PC-3 (cell line): ENCODE measurements around the gene PHEX. TPM values are rescaled to one million over a fixed set of nuclear protein-coding genes. Genes with fewer than 3 reads are reported as not detected.

ENCODE experiments used
- ATAC-seq: fragments of 200-7000 bp; cut with Tn5 transposase; 2 replicates; pipeline ENCODE4 v1.9.1; 2020; ENCODE audit warnings: mild to moderate bottlenecking, moderate library complexity
- BruUV-seq: library from RNA; stranded (reverse); fragments of 400-500 nt; replicated peaks from 2 replicates; lab custom pipeline; 2021; lab: Mats Ljungman, UMichigan
- CTCF ChIA-PET: fragments of 300-600 bp; sonication (Branson Sonifier 250); formaldehyde crosslinking; loops from one replicate; lab custom pipeline; 2022; ENCODE audit warnings: antibody characterized with exemption; lab: Charles Lee
- POLR2A ChIA-PET: fragments of 300-600 bp; sonication (Branson Sonifier 250); formaldehyde crosslinking; loops from one replicate; lab custom pipeline; 2022; ENCODE audit warnings: antibody characterized with exemption; ENCODE audit not compliant: unreplicated experiment; lab: Charles Lee
- DNase-seq: peaks from one replicate; pipeline ENCODE4 v3.0.0-alpha.2; 2015
- H2AFZ ChIP-seq: fragments of 300-600 bp; sonication (generic); 2 replicates; pipeline ENCODE4 v1.6.0; 2016; ENCODE audit warnings: antibody characterized with exemption, low read length
- H3F3A ChIP-seq: fragments of 300-600 bp; sonication (generic); one replicate; pipeline ENCODE4 v1.6.0; 2017; ENCODE audit warnings: antibody characterized with exemption, low read length, control low read depth, mild to moderate bottlenecking; ENCODE audit not compliant: unreplicated experiment
- H3K27ac ChIP-seq: fragments of 300-600 bp; sonication (generic); 2 replicates; pipeline ENCODE4 v1.5.1; 2016; ENCODE audit warnings: mild to moderate bottlenecking, low read length
- H3K27me3 ChIP-seq: fragments of 300-600 bp; sonication (generic); 2 replicates; pipeline ENCODE4 v1.6.1; 2016; ENCODE audit warnings: low read length, mixed read lengths
- H3K36me3 ChIP-seq: fragments of 300-600 bp; sonication (generic); 2 replicates; pipeline ENCODE4 v1.6.1; 2016; ENCODE audit warnings: low read depth, mixed run types, low read length, mixed read lengths
- H3K4me1 ChIP-seq: fragments of 300-600 bp; sonication (generic); 2 replicates; pipeline ENCODE4 v1.5.1; 2016; ENCODE audit warnings: low read length; ENCODE audit not compliant: insufficient read depth
- H3K4me2 ChIP-seq: fragments of 300-600 bp; sonication (generic); 2 replicates; pipeline ENCODE4 v1.6.0; 2016; ENCODE audit warnings: low read length
- H3K4me3 ChIP-seq: fragments of 300-600 bp; sonication (generic); 2 replicates; pipeline ENCODE4 v1.5.1; 2016; ENCODE audit warnings: mild to moderate bottlenecking, low read length, mixed read lengths
- H3K79me2 ChIP-seq: fragments of 300-600 bp; sonication (generic); 2 replicates; pipeline ENCODE4 v1.6.1; 2017; ENCODE audit warnings: low read length, mixed read lengths
- H3K9ac ChIP-seq: fragments of 300-600 bp; sonication (generic); 2 replicates; pipeline ENCODE4 v1.6.0; 2016; ENCODE audit warnings: mild to moderate bottlenecking, low read length
- H3K9me2 ChIP-seq: fragments of 300-600 bp; sonication (generic); replicated peaks from 2 replicates; pipeline ENCODE4 v1.6.1; 2016; ENCODE audit warnings: mixed run types, low read length, mixed read lengths
- H3K9me3 ChIP-seq: fragments of 300-600 bp; sonication (generic); 2 replicates; pipeline ENCODE4 v1.6.1; 2016; ENCODE audit warnings: low read length, mixed read lengths
- H4K20me1 ChIP-seq: fragments of 300-600 bp; sonication (generic); 2 replicates; pipeline ENCODE4 v1.6.1; 2016; ENCODE audit warnings: low read length, mixed read lengths
- EZH2 ChIP-seq: fragments of 300-600 bp; sonication (generic); IDR thresholded peaks from one replicate; pipeline ENCODE4 v1.6.1; 2017; ENCODE audit warnings: antibody characterized with exemption, mild to moderate bottlenecking, low read length; ENCODE audit not compliant: unreplicated experiment
- EZH2phosphoT487 ChIP-seq: fragments of 300-600 bp; sonication (generic); IDR thresholded peaks from 2 replicates; pipeline ENCODE4 v1.6.1; 2018; ENCODE audit warnings: mild to moderate bottlenecking, antibody characterized with exemption, low read length, borderline replicate concordance
- intact Hi-C: fragments of 100-400 bp; cut with micrococcal nuclease; formaldehyde crosslinking; loops from 2 replicates; pipeline ENCODE4 v1.9.0; 2023
- total RNA-seq: library from RNA; depleted of rRNA; stranded (reverse); fragments of >200 nt; gene quantifications from 2 replicates; pipeline ENCODE4 v1.2.3, GENCODE V29; 2014
- TF ChIP-seq, protein P1 (sequence below): fragments of 300-600 bp; sonication (generic); conservative IDR thresholded peaks from 2 replicates; pipeline ENCODE4 v1.5.1; 2017; ENCODE audit warnings: antibody characterized with exemption, low read depth, mild to moderate bottlenecking, low read length

The PHEX gene
- total RNA-seq, 1 experiment from 2014 or later = 0.62 TPM

- no peak overlapping the region for H3K4me2 ChIP-seq
- no peaks in the 10 kb centered on the region for H4K20me1 ChIP-seq
- TF ChIP-seq, protein P1, sequence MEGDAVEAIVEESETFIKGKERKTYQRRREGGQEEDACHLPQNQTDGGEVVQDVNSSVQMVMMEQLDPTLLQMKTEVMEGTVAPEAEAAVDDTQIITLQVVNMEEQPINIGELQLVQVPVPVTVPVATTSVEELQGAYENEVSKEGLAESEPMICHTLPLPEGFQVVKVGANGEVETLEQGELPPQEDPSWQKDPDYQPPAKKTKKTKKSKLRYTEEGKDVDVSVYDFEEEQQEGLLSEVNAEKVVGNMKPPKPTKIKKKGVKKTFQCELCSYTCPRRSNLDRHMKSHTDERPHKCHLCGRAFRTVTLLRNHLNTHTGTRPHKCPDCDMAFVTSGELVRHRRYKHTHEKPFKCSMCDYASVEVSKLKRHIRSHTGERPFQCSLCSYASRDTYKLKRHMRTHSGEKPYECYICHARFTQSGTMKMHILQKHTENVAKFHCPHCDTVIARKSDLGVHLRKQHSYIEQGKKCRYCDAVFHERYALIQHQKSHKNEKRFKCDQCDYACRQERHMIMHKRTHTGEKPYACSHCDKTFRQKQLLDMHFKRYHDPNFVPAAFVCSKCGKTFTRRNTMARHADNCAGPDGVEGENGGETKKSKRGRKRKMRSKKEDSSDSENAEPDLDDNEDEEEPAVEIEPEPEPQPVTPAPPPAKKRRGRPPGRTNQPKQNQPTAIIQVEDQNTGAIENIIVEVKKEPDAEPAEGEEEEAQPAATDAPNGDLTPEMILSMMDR = no peak
- TF ChIP-seq EZH2 (no peak), EZH2phosphoT487 (no peak)
- no peaks in the 10 kb centered on the region for H3K27me3 ChIP-seq
- CTCF ChIA-PET = no interaction called here
- H3K79me2 ChIP-seq = no peaks in the 10 kb centered on the region
- H3K9me2 ChIP-seq = no peaks in the 10 kb centered on the region
- DNase-seq (no peak), ATAC-seq (no peak)
- H3K27ac ChIP-seq = no peak overlapping the region
- BruUV-seq = no TSS peak
- H3K36me3 ChIP-seq = no peaks in the 10 kb centered on the region
- no peaks in the 10 kb centered on the region for H3F3A ChIP-seq
- H3K9ac ChIP-seq = no peak overlapping the region
- H3K4me3 ChIP-seq = no peak overlapping the region
- intact Hi-C loops = no loop called here
- H3K9me3 ChIP-seq = no peaks in the 10 kb centered on the region
- no peak overlapping the region for H2AFZ ChIP-seq
- POLR2A ChIA-PET = no interaction called here
- no peaks in the 10 kb centered on the region for H3K4me1 ChIP-seq
Measured at GRCh38 chrX:22032506-22032905, 381 bp downstream of the PHEX start.

- Histone ChIP-seq H3F3A (no peaks in the 10 kb centered on the region), H3K79me2 (no peaks in the 10 kb centered on the region), H3K36me3 (no peaks in the 10 kb centered on the region), H3K9me2 (no peaks in the 10 kb centered on the region), H3K9me3 (no peaks in the 10 kb centered on the region), H4K20me1 (no peaks in the 10 kb centered on the region), H2AFZ (no peak overlapping the region), H3K4me3 (no peak overlapping the region), H3K9ac (no peak overlapping the region), H3K4me2 (no peak overlapping the region), H3K27ac (no peak overlapping the region), H3K4me1 (no peaks in the 10 kb centered on the region), H3K27me3 (no peaks in the 10 kb centered on the region)
- DNase-seq = no peak
- CTCF ChIA-PET = no interaction called here
- POLR2A ChIA-PET = no interaction called here
- ATAC-seq = no peak
- TF ChIP-seq EZH2phosphoT487 (no peak), EZH2 (no peak)
- TF ChIP-seq, protein P1 = no peak
- no TSS peak for BruUV-seq
- intact Hi-C loops = no loop called here
Measured at GRCh38 chrX:22033818-22034217, 1.7 kb downstream of the PHEX start.

- no TSS peak for BruUV-seq
- no peaks in the 10 kb centered on the region for H3K36me3 ChIP-seq
- intact Hi-C loops = no loop called here
- H3K9ac ChIP-seq = no peak overlapping the region
- H3K4me1 ChIP-seq = no peaks in the 10 kb centered on the region
- no peaks in the 10 kb centered on the region for H3K79me2 ChIP-seq
- no peak overlapping the region for H2AFZ ChIP-seq
- no peaks in the 10 kb centered on the region for H3K9me3 ChIP-seq
- no peaks in the 10 kb centered on the region for H3K27me3 ChIP-seq
- no peaks in the 10 kb centered on the region for H3K9me2 ChIP-seq
- no peak overlapping the region for H3K4me2 ChIP-seq
- H3F3A ChIP-seq = no peaks in the 10 kb centered on the region
- H3K4me3 ChIP-seq = no peak overlapping the region
- DNase-seq (no peak), ATAC-seq (no peak)
- POLR2A ChIA-PET = no interaction called here
- no peak overlapping the region for H3K27ac ChIP-seq
- TF ChIP-seq EZH2phosphoT487 (no peak), EZH2 (no peak)
- TF ChIP-seq, protein P1 = no peak
- H4K20me1 ChIP-seq = no peaks in the 10 kb centered on the region
- CTCF ChIA-PET = no interaction called here
Measured at GRCh38 chrX:22035236-22035635, 3.1 kb downstream of the PHEX start.
